HG03108 (cell line): ENCODE results near the gene DEGS2.

ENCODE experiments used
- ATAC-seq: cut with Tn5 transposase; IDR thresholded peaks from one replicate; pipeline ENCODE4 v1.9.1; 2021; ENCODE audit warnings: moderate library complexity; ENCODE audit not compliant: unreplicated experiment

The DEGS2 gene

DNA sequence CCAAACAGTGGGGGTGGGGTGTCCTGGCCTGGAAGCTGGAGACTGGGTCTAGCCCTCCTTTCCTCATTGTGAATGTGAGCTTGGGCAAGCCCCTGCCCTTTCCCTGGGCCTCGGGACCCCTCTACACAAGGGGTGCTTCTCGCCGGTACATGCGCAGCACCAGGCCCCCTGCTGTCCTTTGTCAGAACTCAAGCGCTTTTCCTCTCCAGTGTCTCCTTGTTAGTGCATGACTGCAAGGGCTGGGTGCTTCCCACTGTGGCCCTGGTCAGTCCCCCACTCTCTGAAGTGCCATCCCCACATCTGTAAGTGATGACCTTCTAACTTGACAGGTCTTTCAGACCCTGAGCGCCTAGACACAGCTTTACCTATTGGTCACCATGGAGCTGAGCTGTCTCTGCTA lies 44.2 kb downstream of the DEGS2 start:
- ATAC-seq, result no peak

DNA sequence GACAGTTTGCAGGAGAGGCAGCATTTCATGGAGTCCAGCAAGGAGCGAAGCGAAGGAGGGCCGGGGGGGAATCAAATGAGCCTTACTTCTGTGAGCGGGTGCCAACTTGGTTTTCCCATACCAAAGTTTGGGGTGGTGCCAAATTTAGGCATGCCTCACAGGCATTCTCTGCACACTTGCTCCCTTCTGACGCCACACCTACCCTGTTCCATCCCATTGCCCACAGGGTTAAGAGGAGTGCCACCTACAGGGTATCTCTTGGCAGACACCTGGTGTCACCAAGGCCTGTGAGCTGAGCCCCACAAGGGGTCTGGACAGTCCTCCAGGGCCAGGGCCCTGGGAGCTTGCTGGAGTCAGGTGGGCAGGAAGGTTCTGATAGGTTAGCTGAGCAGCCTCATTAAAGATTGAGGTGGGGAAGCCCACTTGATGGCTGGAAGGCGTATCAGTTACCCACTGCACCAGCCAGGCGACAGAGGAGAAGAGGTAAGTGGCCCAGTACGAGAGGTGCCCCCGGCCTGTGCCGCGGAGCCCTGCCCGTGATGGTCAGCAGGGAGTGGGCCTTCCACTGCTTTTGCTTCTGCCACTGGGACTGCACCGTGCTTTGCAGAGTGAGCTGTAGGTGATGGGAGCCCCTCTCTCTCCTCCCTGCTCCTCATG lies 45.2 kb downstream of the DEGS2 start:
- no peak for ATAC-seq

DNA sequence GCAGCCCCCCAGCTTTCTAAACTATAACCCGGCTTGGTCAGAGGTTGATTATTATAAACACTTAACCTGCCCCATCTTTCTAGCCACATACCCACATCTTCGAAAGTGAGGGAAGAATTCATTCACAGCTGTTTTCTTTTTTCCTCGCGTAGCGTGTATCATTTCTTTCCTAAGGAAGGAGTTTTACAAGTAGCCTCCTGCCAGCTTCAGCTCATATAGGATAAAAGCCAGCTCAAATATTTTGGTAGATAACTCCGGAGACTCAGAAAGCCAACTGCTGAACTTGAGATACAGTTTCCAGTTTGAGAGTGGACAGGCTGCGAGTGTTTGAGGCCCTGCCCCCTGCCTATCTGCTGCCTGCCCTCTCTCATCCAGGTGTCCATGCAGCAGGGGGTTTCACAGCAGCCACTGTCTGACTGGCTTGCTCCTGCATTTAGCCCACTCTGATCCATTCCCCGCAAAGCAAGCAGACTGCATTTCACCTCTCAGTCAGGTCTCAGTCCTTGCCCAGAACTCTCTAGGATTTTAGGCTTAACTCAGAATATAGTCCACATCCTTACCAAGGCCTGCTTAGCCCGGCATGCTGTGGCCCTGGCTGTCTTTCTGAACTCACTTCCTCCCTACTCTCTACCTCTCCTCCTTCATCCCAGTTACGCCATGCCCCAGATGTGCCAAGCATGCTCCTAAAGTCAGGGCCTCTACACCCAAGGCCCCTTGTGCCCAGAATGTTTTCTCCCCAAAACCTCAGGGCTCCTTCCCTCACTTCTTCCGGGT lies 47.3 kb downstream of the DEGS2 start:
- ATAC-seq, result no peak

DNA sequence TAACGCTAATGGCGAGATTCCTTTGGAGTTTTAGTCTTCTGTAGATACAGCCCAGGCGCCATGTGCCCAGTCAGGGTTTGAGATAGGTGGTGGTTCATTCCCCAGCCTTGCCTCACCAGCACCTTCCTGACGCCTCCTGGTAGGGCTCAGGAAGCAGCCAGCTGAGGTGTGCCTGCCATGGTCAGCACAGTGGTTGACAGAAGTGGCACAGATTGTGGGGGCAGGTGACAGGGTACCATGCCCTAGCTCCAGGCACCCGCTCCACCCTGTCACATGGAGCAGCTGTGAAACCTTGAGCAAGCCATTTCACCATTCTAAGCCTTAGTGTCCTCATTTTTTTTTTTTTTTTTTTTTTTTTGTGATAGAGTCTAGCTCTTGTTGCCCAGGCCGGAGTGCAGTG lies 48.6 kb downstream of the DEGS2 start:
- no peak for ATAC-seq

DNA sequence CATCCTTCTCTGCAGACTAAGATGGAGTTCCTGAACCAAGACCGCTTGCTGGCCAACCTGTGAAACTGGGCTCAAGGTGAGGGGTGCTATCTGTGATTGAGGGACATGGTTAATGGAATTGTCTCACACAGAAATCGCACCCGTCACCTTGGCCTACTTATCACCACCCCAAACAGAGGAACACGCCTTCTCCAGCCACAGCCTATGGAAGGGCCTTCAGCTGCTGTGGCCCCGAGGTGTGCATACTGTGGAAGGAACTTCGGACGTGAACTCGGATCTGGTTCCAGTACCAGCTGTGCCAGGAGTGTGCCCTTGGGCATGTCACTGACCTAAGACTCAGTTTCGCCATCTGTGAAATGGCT lies 49.9 kb downstream of the DEGS2 start:
- no peak for ATAC-seq

DNA sequence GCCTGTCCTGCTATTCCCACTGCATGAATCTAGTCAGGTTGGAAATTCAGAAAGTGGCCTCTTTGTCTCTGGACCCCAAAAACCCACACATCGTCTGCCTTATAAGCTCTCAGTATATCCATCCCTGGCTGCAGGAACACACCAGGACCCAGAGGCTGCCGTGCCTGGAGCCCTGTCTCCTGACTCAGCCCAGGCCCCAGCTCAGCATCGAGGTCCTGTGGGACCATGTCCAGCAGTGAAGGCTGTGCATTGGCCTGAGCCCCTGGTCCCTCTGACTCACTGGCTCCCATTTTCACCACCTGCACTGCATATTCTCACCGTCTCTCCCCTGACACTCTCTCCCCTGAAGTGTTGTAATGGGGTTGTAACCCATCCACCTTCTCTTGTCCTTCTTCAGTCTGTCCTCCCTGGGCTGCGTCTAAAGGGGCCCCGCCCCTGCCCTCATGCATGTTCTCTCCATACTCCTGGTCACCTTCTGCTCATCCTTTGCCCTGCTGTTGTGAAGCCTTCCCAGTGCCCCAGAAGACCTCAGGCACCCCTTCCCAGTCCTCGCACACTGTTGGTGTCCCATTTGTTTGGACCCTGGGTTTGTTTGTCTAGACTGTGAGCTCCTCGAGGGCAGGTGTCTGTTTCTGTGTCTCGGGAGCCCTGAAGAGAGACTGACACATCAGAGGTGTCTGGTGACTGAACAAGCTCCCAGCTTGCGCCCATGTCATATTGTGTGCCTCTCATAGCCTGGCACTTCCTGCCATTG lies 50.4 kb downstream of the DEGS2 start:
- no peak for ATAC-seq

DNA sequence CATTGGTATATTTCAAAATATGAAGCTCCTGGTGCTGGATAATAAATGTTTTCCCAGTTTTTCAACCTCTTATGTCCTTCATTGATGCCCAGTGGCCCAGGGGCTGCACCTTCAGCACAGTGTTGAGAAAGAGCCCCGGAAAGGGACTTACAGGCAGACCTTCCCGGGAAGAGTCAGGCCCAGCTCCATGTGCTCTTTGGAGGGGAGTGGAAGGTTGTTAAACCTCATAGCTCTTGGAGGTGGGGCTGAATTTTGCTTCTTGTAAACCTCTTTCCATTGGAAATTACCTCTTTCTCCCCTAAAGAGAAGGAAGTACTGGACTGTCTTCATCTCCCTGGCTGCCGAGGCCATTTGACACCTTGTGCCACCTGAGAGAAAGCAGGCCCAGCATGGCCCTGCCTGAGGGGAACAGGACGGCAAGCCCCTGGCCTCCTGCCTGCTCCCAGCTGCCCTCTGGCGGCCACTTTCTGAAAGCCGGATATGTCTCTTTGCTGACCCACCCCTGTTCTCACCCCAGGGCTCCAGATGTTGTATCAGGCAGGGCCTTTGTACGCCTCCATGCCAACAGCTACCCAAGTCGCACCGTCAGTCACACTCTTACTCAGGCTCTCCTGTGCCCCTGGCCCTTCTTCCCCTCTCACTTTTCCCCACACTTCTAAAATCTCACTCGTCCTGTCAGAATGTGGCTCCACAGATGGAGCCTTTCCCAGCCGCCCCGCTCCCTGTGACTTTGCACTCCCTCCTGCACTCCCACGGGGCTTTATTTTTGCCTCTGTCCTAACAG lies 51.2 kb downstream of the DEGS2 start:
- peak; percentile 59 for ATAC-seq

DNA sequence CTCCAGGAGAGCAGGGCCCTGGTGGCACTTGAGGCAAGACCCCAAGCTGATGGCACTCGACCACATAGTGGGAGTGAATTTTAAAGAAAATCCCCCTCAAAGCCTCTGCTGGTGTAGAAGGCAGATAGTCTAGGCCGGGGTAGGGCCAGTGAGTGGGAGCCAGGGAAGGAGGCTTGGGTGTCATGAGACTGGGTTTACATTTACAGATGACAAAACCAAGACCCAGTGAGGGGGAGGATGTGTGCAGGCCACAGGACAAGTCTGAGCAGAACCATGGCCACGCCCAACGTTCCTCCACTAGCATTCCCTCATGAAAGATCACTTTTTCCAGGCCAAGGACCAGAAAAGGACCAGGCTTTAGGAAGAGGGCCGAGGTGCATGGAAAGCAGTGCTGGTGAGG lies 52.2 kb downstream of the DEGS2 start:
- no peak for ATAC-seq

DNA sequence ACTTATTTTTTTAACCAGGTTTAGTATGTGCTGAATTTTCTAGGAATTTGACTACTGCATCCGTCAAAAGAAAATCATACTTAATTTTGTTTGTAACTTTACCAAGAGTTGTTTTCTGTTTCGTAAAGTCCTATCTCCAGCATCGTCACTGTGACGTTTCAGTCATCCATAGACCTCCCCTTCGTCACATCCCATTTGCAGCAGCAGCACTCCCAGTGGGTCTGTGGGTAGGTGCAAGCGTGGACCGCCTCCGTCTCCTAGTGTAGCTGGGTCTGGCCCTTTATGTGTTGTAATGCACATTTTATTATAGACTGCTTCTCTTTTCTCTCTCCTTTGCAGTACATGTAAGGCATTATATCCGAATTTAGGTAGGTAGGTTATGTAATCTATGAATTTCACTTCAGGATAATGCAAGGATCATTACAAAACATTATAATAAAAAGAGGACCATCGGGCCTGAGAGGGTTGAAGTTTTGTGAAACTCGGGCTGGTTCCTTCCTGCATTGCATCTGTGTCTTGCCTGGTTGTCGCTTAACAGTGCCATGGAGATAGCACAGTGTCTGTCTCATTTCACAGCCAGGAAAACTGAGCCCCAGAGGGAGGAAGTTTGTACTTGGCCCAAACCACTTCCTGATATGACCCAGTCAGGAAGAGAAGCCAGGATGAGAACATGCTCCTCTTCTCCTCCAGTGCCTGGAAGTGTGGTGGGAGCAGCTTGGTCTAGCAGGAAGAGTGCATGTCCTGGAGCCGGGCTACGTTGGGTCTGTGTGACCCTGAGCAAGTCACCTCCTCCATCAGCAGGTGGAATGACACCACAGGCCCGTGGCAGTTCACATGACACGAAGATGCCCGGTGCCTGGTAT lies 53.0 kb downstream of the DEGS2 start:
- no peak for ATAC-seq

DNA sequence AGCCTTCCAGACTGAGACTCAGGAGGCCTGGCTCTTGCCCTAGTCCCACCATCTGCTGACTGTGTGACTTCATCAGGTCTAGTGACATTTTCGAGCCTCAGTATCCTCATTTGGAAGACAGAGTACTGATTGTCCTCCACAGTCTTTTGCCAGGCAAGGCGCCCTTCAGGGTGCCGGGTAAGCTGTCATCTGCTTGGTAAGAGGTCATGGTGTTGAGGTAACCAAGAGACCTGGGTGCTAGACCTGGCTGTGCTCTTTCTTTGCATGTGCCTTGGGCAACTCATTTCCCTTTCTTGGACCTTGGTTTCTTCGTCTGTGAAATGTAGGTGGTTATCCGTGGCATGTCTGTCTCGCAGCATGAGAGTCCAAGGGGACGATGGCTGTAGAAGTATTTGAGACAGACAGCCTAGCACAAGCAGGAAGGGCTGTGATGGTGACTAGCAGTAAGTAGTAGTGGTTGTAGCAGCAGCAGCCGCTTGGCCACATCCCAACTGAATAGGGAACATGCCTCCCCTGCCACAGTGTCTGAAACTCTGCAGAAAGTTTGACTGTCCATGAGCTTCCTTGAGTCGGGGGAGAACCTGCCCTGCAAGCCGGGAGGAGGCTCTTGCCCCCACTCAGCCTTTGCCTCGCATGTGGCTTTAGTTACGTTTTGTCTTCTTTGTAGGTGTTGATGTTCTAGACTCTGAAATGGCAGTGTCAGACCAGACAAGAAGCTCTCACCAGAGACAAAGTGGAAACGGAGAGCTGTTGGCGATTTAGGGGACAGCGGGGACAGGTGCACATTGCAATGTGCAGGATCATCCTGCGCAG lies 53.9 kb downstream of the DEGS2 start:
- no peak for ATAC-seq

DNA sequence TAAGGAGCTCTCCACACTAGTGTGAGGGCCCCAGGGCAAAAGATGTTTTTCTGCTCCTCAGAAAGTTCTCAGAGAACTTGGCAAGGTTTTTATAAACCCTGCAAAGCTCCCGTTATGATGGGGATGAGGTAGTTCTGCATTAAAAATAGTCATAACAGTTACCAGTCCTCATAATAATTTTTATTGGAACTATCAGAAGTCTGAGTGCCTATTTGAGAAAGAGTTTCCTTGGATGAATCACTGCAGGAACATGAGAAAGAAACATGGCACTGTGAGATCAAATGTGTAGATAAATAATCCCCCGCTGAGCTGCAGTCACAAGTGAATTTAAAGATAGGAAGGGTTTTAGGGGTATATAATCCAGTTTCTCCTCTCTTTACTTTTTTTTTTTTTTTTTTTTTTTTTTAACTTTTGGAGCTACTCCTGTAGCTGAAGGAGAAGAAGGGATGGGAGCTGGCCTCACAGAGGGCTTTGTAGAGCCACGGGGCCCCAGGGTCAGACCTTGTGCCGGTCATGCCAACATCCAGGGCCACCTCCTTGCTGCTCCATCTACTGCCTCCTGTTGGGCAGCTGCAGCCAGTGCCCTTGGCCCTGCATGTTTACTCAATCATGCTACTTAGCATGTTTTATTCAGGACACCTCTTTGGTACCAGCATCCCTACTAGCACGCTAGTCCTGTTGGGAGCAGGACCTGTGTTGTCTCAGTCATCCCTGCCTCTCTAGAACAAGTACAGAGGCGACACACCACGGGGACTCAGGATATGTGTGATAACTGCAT lies 54.7 kb downstream of the DEGS2 start:
- no peak for ATAC-seq

DNA sequence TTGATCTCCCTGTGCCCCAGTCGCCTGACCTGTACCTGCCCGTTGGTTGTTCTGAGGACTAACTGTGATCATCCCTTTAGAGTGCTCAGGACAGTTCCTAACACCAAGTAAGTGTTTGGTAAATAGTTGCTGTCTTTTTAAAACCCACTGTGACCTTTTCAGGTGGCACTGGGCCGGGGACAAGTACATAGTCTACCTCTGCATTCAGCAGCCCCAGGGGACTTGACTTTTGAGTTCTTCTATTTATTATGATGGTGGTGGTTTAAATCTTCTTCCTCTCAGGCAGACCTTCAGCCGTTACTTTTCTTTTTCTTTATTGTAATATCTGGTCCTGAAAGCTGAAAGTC lies 55.5 kb downstream of the DEGS2 start:
- ATAC-seq, result no peak

DNA sequence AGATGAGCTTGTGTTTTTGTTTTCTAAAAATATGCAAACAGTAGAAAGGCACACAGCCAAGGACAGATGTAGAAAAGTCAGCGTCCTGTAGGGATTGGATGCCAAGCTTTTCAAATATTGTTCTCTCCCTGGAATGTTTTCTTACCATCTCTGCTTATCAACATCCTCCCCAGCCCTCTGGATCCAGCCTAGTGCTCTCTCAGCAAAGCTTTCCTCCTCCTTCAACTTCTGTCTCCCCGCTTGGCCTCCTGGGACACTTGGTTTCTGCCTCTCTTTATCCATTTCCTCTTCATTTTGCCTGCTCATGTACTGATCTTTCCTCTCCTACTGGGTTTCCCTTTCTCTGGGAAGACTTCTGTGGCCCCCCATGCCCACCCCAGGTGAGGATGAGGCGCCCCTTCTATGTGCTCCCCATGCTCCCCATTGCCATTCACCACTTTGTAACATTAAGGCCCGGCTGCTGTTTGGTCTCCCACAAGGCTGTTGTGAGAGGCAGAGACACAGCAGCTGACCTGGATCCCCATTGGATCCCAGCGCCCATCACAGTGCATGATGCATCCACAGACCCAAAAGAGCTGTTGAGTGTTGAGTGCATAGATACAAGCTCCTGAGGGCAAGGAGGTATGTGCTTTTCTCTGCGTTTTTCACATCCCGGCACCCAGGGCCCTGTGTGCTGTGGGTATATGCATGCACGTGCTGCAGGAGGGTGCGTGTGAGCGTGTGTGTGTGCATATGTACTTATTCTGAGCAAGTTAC lies 56.0 kb downstream of the DEGS2 start:
- ATAC-seq, result no peak

DNA sequence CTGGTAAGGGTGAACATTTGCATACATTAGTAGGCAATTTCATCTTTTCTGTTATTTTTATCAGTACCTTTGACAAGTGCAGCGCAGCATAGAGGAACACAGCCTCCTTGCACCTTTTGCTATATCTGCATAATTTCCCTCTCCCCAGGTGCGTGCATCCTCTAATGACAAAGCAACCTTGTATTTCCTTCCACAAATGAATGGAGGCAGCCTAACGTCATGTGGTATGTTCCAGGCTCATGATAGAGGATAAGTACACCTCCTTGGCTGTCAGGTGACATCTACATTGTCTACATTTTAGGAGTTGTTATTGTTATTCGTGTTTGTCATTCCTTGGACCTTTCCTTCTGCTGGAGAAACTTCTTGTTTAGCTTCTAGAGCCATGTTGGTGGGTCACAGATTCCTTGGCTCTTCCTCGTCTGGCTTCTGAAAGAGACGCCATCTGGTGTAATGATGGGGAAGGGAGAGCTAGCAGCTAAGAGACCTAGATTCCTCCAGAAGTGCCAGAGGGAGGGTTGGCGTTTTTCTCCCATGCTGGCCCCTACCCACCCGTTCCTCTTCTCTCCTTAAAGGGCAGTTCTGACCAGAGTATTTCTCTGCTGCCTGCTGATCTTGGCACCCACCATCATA lies 57.2 kb downstream of the DEGS2 start:
- no peak for ATAC-seq

DNA sequence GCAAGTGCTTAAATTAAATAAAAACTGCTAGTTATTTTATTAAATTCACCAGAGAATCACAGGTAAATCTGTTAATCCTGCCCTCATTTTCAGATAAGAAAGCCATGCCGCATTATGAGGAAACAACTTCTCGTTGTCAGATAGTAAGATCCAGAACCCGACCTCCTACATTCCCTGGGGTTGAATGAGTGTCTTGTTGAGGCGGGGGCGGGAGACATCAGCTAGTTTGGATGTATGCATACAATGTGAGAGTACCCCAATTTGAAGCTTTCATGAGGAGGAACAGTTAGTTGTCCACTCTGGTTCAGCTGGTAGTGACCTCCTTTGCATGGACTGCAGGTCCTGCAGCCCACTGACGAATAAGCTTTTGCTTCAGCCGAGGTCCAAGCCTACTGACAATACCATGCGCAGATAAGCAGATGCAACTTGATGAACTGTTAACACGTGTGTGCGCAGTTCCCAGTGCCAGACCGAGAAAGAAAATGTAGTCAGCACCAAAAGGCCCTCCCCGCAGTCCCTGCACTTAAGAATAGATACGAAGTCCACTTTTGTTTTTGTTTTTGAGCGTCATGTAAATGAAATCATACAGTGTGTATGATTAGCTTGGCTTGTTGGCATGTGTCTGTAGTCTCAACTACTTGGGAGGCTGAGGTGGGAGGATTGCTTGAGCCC lies 59.3 kb downstream of the DEGS2 start:
- no peak for ATAC-seq

DNA sequence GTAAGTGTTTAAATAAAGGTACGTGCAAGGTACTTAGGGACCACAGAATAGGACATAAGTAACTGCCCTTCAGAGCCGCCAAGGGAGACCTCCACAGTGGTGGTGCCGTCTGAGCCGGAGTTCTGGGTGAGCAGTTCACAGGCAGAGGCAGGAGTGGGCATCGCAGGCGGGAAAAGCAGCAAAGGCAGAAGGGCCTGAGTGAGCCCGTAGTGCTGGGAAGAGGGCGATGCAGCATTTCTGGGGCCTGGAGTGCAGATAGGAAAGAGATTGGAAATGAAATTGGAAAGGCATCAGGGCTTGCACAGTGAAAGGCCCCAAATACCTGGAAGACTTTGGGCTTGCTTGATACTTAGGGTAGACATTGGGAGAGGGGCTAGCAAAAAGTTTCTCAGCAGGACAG lies 61.3 kb downstream of the DEGS2 start:
- no peak for ATAC-seq

DNA sequence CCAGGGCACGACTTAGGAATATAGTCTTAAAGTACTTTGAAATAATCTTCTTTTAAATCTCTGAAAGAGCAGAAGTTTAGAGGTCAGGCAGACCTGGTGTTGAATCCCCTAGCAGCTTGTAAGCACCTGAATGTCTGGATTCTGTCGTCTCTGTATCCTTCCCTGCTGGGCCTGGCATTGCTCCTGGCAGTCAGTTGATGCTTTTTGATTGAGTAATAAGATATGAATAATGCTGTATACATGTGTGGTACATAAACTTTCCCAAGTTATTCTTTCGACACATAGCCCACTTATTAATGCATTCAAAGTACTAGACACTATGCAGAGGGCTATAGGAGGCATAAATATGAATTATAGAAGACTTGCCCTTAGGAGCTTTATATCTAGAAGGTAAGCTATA lies 62.8 kb downstream of the DEGS2 start:
- no peak for ATAC-seq
